Stimulated activated CD8-positive, alpha-beta memory T cell treated with anti-CD3 and anti-CD28 coated beads, Interleukin-4, amount 100 ng/mL, for 24 hours (primary cell): ENCODE measurements around the gene IGFL2.

ENCODE experiments used
- DNase-seq: peaks from one replicate; pipeline ENCODE4 v3.0.0-alpha.2; 2020; ENCODE audit warnings: low read depth

Gene IGFL2

GRCh38 chr19:46209051-46209450 lies 61.0 kb downstream of the IGFL2 start:
- no peak for DNase-seq

- no peak for DNase-seq
Observed at GRCh38 chr19:46209472-46209871, 61.4 kb downstream of the IGFL2 start.

GRCh38 chr19:46210669-46211068 lies 62.6 kb downstream of the IGFL2 start:
- no peak for DNase-seq
